AG10803 (cell line): ENCODE measurements around the gene ITGA1.

Experiments
- DNase-seq: peaks from one replicate; pipeline ENCODE4 v3.0.0; 2010; ENCODE audit warnings: low read depth
- H3K4me3 ChIP-seq: 2 replicates; pipeline ENCODE4 v1.5.1; 2011; ENCODE audit warnings: mild to moderate bottlenecking, low read length, control low read depth
- TF ChIP-seq, protein P1 (sequence below): conservative IDR thresholded peaks from 2 replicates; pipeline ENCODE4 v1.5.1; 2011; ENCODE audit warnings: mild to moderate bottlenecking, low read length, control low read depth, inconsistent platforms

Gene ITGA1

GRCh38 chr5:52989781-52990527 is 202.2 kb downstream of the ITGA1 start:
- H3K4me3 ChIP-seq: peak overlapping the region; percentile 82
- TF ChIP-seq, protein P1, sequence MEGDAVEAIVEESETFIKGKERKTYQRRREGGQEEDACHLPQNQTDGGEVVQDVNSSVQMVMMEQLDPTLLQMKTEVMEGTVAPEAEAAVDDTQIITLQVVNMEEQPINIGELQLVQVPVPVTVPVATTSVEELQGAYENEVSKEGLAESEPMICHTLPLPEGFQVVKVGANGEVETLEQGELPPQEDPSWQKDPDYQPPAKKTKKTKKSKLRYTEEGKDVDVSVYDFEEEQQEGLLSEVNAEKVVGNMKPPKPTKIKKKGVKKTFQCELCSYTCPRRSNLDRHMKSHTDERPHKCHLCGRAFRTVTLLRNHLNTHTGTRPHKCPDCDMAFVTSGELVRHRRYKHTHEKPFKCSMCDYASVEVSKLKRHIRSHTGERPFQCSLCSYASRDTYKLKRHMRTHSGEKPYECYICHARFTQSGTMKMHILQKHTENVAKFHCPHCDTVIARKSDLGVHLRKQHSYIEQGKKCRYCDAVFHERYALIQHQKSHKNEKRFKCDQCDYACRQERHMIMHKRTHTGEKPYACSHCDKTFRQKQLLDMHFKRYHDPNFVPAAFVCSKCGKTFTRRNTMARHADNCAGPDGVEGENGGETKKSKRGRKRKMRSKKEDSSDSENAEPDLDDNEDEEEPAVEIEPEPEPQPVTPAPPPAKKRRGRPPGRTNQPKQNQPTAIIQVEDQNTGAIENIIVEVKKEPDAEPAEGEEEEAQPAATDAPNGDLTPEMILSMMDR: peak; percentile 52
- DNase-seq: peak; percentile 57

DNA sequence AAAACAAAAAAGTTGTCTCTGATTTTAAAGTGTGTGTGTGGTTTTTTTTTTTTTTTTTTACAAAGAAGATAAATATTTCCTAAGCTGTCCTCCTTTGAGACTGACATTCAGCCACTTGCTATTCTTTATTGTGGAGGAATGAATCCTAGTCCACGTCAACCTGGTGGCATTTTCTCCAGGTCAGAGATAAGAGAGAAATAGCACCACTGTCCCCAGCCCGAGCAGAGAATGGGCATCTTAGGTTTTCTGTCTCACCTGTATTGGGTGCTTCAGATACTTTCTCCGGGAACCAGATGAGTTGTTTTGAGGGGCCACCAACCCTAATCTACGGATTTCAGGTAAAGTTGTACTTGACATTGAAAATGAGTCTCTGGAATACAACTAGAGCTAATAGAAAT is 202.8 kb downstream of the ITGA1 start:
- TF ChIP-seq, protein P1: no peak
- DNase-seq: no peak
- peak overlapping the region; percentile 82 for H3K4me3 ChIP-seq

DNA sequence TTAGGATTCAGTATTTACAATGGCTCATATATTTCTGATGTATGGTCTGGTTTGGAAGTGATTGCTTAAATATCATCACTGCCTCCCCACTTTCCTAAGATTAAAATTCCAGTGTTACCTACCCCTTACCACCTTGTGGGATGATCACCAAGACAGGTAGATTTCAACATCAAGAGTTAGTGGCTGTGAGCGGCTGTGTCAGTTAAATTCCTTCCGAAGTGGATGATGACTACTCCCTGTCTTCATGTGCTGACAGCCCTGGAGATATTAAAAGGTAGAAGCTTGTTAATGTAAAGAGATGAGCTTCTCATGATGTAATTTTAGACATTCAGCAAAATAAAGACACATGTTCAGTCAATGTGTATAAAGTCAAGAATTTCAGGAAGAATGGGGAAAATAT is 205.7 kb downstream of the ITGA1 start:
- TF ChIP-seq, protein P1: no peak
- DNase-seq: no peak
- no peak overlapping the region for H3K4me3 ChIP-seq

GRCh38 chr5:52994266-52994665 is 206.6 kb downstream of the ITGA1 start:
- DNase-seq: peak; percentile 52
- TF ChIP-seq, protein P1: no peak
- H3K4me3 ChIP-seq: no peak overlapping the region

GRCh38 chr5:52995095-52995494 is 207.4 kb downstream of the ITGA1 start:
- DNase-seq: no peak
- TF ChIP-seq, protein P1: no peak
- H3K4me3 ChIP-seq: no peak overlapping the region

GRCh38 chr5:52995914-52996313 is 208.2 kb downstream of the ITGA1 start:
- no peak for DNase-seq
- TF ChIP-seq, protein P1: no peak

DNA sequence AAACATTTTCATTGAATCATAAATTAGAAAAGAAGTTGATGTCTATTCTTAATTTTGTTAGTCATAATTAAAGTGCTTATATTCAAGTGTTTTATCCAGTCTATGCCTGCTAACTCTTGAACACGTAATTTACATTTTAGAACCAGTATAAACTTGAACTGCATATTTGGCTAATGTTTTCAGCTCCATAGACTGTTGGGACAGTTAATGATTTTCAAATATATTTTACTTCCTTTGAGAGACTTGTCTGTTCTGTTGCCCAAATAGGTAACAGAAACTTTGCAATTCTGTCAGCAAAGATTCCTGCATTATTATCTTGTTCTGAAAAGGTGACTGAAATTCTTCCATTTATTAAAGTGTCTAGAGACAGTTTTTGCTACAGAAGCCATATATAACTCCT is 209.3 kb downstream of the ITGA1 start:
- TF ChIP-seq, protein P1: no peak
- H3K4me3 ChIP-seq: no peak overlapping the region
- no peak for DNase-seq

More at GRCh38 chr5:52995914-52996313, 208.2 kb downstream of the ITGA1 start:
- H3K4me3 ChIP-seq: no peak overlapping the region
